Measurements from ENCODE around the gene NPIPB6. TPM values are rescaled to one million over a fixed set of nuclear protein-coding genes. Genes with fewer than 3 reads are reported as not detected.

NPIPB6 gene
- total RNA-seq, 1 donor from 2014 or later, result 1.00 TPM

GRCh38 chr16:28297784-28298510 lies 65.4 kb downstream of the NPIPB6 start:
- no peak for ATAC-seq

- ATAC-seq, result no peak
These were observed 66.0 kb downstream of the NPIPB6 start for GRCh38 chr16:28297308-28297707.

- no peak for ATAC-seq
These were observed 68.0 kb downstream of the NPIPB6 start for GRCh38 chr16:28295276-28295675.

GRCh38 chr16:28294201-28294600 lies 69.1 kb downstream of the NPIPB6 start:
- no peak for ATAC-seq

GRCh38 chr16:28293601-28293960 lies 69.7 kb downstream of the NPIPB6 start:
- ATAC-seq, result no peak

GRCh38 chr16:28292731-28293600 lies 70.3 kb downstream of the NPIPB6 start:
- ATAC-seq, result no peak

Other genes with a start within 250 kb of the NPIPB6 start
- gene XPO6, start 151.5 kb downstream of the NPIPB6 start, total RNA-seq, result 82.7 TPM
- gene SBK1, start 71.0 kb downstream of the NPIPB6 start, total RNA-seq, result 0.52 TPM
- gene EIF3CL, start 40.3 kb upstream of the NPIPB6 start, total RNA-seq, result 81.2 TPM
- gene NPIPB7, start 108.8 kb upstream of the NPIPB6 start, total RNA-seq, result not detected
- 10.2 TPM for gene CLN3, start 128.6 kb upstream of the NPIPB6 start, total RNA-seq
- gene APOBR, start 131.1 kb upstream of the NPIPB6 start, total RNA-seq, result 0.36 TPM
- not detected for gene IL27, start 143.3 kb upstream of the NPIPB6 start, total RNA-seq
- gene NUPR1, start 175.5 kb upstream of the NPIPB6 start, total RNA-seq, result 64.4 TPM
- 11.4 TPM for gene SGF29, start 190.4 kb upstream of the NPIPB6 start, total RNA-seq
- gene SULT1A2, start 233.5 kb upstream of the NPIPB6 start, total RNA-seq, result 0.32 TPM
- 4.7 TPM for gene SULT1A1, start 246.5 kb upstream of the NPIPB6 start, total RNA-seq

All from esophagus mucosa (tissue), 1 donor.